Measurements from ENCODE around the gene CLTRN.

The CLTRN gene

DNA sequence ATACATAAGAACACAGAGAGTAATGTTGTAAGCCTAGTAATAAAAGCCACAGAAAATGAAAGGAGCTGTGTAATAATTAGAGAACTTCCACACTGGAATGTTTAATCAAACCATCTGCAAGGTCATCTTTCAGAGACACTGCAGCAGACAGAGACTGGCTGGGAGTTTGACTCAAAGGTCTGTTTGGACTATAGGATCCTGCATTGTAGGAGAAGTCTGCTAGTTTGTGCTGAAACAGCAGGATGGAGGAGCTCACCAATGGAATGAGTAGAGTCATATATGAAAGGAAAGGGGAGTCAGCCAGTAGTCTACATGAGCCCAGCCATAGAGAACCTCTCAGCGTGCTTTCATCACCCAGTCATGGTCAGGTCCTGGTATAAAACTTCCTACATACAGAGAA is 59.4 kb downstream of the CLTRN start:
- no peaks in the 10 kb centered on the region for H3K4me1 ChIP-seq (ENCODE audit: insufficient read depth, low read length)
- H3K9me3 ChIP-seq (ENCODE audit: low read length): no peaks in the 10 kb centered on the region
- no peak overlapping the region for H3K27ac ChIP-seq (ENCODE audit: low read depth, low read length)
- H3K27me3 ChIP-seq (ENCODE audit: control insufficient read depth in 1 of 2, insufficient read depth in 2 of 2, low read length in 2 of 2): peaks cover 0 to 6% of the 10 kb centered on the region in 2 donors
- H3K4me3 ChIP-seq (ENCODE audit: low read depth in 1 of 2, low read length in 2 of 2): no peak overlapping the region
- no peaks in the 10 kb centered on the region for H3K36me3 ChIP-seq (ENCODE audit: insufficient read depth, low read length)
- no peak overlapping the region for H3K9ac ChIP-seq (ENCODE audit: low read length)

- Histone ChIP-seq H3K4me1 (ENCODE audit: insufficient read depth, low read length) (no peaks in the 10 kb centered on the region), H3K9me3 (ENCODE audit: low read length) (no peaks in the 10 kb centered on the region), H3K27ac (ENCODE audit: low read depth, low read length) (no peak overlapping the region), H3K4me3 (ENCODE audit: low read depth in 1 of 2, low read length in 2 of 2) (no peak overlapping the region), H3K36me3 (ENCODE audit: insufficient read depth, low read length) (no peaks in the 10 kb centered on the region), H3K27me3 (ENCODE audit: control insufficient read depth in 1 of 2, insufficient read depth in 2 of 2, low read length in 2 of 2) (peaks cover 0 to 6% of the 10 kb centered on the region in 2 donors), H3K9ac (ENCODE audit: low read length) (no peak overlapping the region)
These were observed 61.8 kb downstream of the CLTRN start for GRCh38 chrX:15602761-15603160.

DNA sequence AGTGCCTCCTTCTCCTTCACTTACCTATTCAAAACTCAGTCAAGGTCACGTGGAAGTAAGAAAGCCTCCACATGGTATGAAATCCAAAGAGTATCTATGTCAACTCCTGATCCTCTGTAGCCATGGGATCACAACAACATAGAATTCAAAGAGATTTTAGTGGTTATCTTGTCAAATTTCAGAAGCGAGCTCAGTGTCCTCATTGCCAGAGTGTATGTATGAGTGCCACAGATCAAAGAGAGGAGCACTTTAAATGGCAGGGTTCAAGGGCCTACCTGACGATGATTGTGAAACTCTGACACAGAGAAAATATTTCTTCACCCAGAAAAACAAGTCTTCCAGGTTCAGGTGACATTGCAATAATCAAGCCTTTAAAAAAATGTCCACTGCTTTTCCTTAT is 62.7 kb downstream of the CLTRN start:
- no peak overlapping the region for H3K27ac ChIP-seq (ENCODE audit: low read depth, low read length)
- H3K4me1 ChIP-seq (ENCODE audit: insufficient read depth, low read length): no peaks in the 10 kb centered on the region
- no peaks in the 10 kb centered on the region for H3K36me3 ChIP-seq (ENCODE audit: insufficient read depth, low read length)
- H3K4me3 ChIP-seq (ENCODE audit: low read depth in 1 of 2, low read length in 2 of 2): no peak overlapping the region
- H3K27me3 ChIP-seq (ENCODE audit: control insufficient read depth in 1 of 2, insufficient read depth in 2 of 2, low read length in 2 of 2): peaks cover 0 to 6% of the 10 kb centered on the region in 2 donors
- H3K9me3 ChIP-seq (ENCODE audit: low read length): no peaks in the 10 kb centered on the region
- H3K9ac ChIP-seq (ENCODE audit: low read length): no peak overlapping the region

GRCh38 chrX:15600745-15601144 is 63.9 kb downstream of the CLTRN start, which contains the start of gene ACE2:
ACE2 (minus strand) TSS chrX:15600960; CDS start chrX:15600911, 49 bp downstream.
- Histone ChIP-seq H3K4me3 (ENCODE audit: low read depth in 1 of 2, low read length in 2 of 2) (no peak within 1 kb of the TSS), H3K27me3 (ENCODE audit: control insufficient read depth in 1 of 2, insufficient read depth in 2 of 2, low read length in 2 of 2) (peaks cover 0 to 6% of the 10 kb centered on the region in 2 donors), H3K4me1 (ENCODE audit: insufficient read depth, low read length) (no peaks in the 10 kb centered on the region), H3K27ac (ENCODE audit: low read depth, low read length) (no peak within 1 kb of the TSS), H3K36me3 (ENCODE audit: insufficient read depth, low read length) (no peaks in the 10 kb centered on the region), H3K9ac (ENCODE audit: low read length) (no peak within 1 kb of the TSS), H3K9me3 (ENCODE audit: low read length) (no peaks in the 10 kb centered on the region)

DNA sequence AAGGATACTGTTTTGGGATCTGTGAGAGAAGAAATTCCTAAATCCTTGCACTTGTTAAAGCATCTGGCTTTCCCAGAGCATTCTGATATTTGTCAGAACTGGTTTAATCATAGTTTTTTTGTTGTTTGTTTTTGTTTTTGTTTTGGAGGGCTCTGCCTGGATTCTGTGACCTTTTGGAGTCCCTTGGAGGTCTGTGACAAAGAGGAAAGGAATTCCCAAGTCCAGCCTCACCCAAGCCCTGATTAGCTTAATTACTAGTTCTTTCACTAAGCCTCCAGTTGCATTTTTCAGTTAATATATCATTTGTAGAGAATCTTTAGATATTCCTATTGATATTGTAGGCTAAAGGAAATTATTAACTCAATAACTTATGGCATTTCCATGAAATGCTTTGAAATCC is 64.6 kb downstream of the CLTRN start:
- no peak overlapping the region for H3K4me3 ChIP-seq (ENCODE audit: low read depth in 1 of 2, low read length in 2 of 2)
- no peaks in the 10 kb centered on the region for H3K36me3 ChIP-seq (ENCODE audit: insufficient read depth, low read length)
- H3K4me1 ChIP-seq (ENCODE audit: insufficient read depth, low read length): no peaks in the 10 kb centered on the region
- no peaks in the 10 kb centered on the region for H3K9me3 ChIP-seq (ENCODE audit: low read length)
- no peak overlapping the region for H3K9ac ChIP-seq (ENCODE audit: low read length)
- no peak overlapping the region for H3K27ac ChIP-seq (ENCODE audit: low read depth, low read length)
- H3K27me3 ChIP-seq (ENCODE audit: control insufficient read depth in 1 of 2, insufficient read depth in 2 of 2, low read length in 2 of 2): peaks cover 0 to 6% of the 10 kb centered on the region in 2 donors

- H3K9ac ChIP-seq (ENCODE audit: low read length): no peak overlapping the region
- H3K9me3 ChIP-seq (ENCODE audit: low read length): no peaks in the 10 kb centered on the region
- H3K27me3 ChIP-seq (ENCODE audit: control insufficient read depth in 1 of 2, insufficient read depth in 2 of 2, low read length in 2 of 2): peaks cover 0 to 6% of the 10 kb centered on the region in 2 donors
- H3K27ac ChIP-seq (ENCODE audit: low read depth, low read length): no peak overlapping the region
- no peaks in the 10 kb centered on the region for H3K4me1 ChIP-seq (ENCODE audit: insufficient read depth, low read length)
- no peaks in the 10 kb centered on the region for H3K36me3 ChIP-seq (ENCODE audit: insufficient read depth, low read length)
- H3K4me3 ChIP-seq (ENCODE audit: low read depth in 1 of 2, low read length in 2 of 2): no peak overlapping the region
These were observed 65.1 kb downstream of the CLTRN start for GRCh38 chrX:15599461-15599860.

DNA sequence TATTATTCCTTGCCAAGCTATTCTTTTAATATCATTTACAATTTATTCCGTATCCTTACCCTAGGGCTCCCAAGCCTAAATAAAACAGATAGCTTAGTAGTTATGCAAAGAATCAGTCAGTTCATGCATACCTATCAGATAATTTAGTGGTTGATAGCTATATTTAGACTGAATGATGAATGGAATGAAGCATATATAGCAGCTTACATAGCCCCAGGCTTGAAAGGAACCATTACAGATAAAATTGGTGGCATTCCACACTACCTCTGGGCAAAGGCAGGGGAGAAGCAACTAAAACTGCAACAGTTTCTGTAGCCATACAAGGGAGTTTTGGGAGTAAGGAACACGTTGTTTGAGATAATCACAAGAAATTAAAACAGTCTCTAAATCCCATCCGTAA is 66.6 kb downstream of the CLTRN start:
- Histone ChIP-seq H3K9ac (ENCODE audit: low read length) (no peak overlapping the region), H3K36me3 (ENCODE audit: insufficient read depth, low read length) (no peaks in the 10 kb centered on the region), H3K4me3 (ENCODE audit: low read depth in 1 of 2, low read length in 2 of 2) (no peak overlapping the region), H3K27ac (ENCODE audit: low read depth, low read length) (no peak overlapping the region), H3K27me3 (ENCODE audit: control insufficient read depth in 1 of 2, insufficient read depth in 2 of 2, low read length in 2 of 2) (peaks cover under 1 to 6% of the 10 kb centered on the region in 2 donors), H3K9me3 (ENCODE audit: low read length) (no peaks in the 10 kb centered on the region), H3K4me1 (ENCODE audit: insufficient read depth, low read length) (no peaks in the 10 kb centered on the region)

DNA sequence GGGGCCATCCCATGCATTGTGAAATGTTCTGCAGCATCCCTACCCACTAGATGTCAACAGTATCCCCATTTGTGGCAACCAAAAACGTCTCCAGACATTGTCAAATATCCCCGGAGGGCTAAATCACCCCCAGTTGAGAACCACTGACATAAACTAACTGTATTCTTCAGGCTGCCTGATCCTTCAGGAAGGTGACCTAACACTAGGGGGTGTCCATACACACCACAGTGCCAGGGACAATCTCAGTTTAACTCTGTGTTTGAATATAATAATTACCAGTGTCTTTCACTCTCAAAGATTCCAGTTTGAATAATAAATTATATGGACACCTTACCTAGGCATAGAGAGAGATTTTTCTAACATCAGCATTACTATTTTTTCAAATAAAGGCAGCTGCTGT is 70.2 kb downstream of the CLTRN start:
- Histone ChIP-seq H3K36me3 (ENCODE audit: insufficient read depth, low read length) (no peaks in the 10 kb centered on the region), H3K9ac (ENCODE audit: low read length) (no peak overlapping the region), H3K4me3 (ENCODE audit: low read depth in 1 of 2, low read length in 2 of 2) (no peak overlapping the region), H3K27me3 (ENCODE audit: control insufficient read depth in 1 of 2, insufficient read depth in 2 of 2, low read length in 2 of 2) (peaks cover 0 to 4% of the 10 kb centered on the region in 2 donors), H3K4me1 (ENCODE audit: insufficient read depth, low read length) (no peaks in the 10 kb centered on the region), H3K9me3 (ENCODE audit: low read length) (no peaks in the 10 kb centered on the region), H3K27ac (ENCODE audit: low read depth, low read length) (no peak overlapping the region)

- H3K27ac ChIP-seq (ENCODE audit: low read depth, low read length): no peak overlapping the region
- no peaks in the 10 kb centered on the region for H3K9me3 ChIP-seq (ENCODE audit: low read length)
- H3K36me3 ChIP-seq (ENCODE audit: insufficient read depth, low read length): no peaks in the 10 kb centered on the region
- no peak overlapping the region for H3K4me3 ChIP-seq (ENCODE audit: low read depth in 1 of 2, low read length in 2 of 2)
- H3K9ac ChIP-seq (ENCODE audit: low read length): no peak overlapping the region
- H3K4me1 ChIP-seq (ENCODE audit: insufficient read depth, low read length): no peaks in the 10 kb centered on the region
- no peaks in the 10 kb centered on the region for H3K27me3 ChIP-seq (ENCODE audit: control insufficient read depth in 1 of 2, insufficient read depth in 2 of 2, low read length in 2 of 2)
These were observed 84.5 kb downstream of the CLTRN start for GRCh38 chrX:15579778-15580747.

Measured in muscle layer of colon (tissue), 2 donors.